Stimulated activated naive CD8-positive, alpha-beta T cell treated with anti-CD3 and anti-CD28 coated beads, Interleukin-15, amount 100 ng/mL, for 72 hours (primary cell): ENCODE data around the gene ALOX15.
"Not testable (repeated sequence)": the region's sequence is repeated elsewhere in the genome, so short reads cannot be mapped to it uniquely, and the experiment has no call there.

Source experiments
- ATAC-seq: fragments of 150-1000 bp; cut with Tn5 transposase; 2 replicates; pipeline ENCODE4 v1.10.0; 2021; ENCODE audit warnings: mild to moderate bottlenecking, moderate library complexity
- DNase-seq, 2 donors: peaks; one replicate each; pipeline ENCODE4 v3.0.0; 2021 to 2022
- H3K27ac Mint-ChIP-seq, 2 donors: one replicate each; pipeline ENCODE4 v1.8.0; 2022; ENCODE audit warnings: mild to moderate bottlenecking in 2 of 2, mixed read lengths in 2 of 2, moderate library complexity in 2 of 2
- H3K27me3 Mint-ChIP-seq: one replicate; pipeline ENCODE4 v1.8.0; 2022; ENCODE audit warnings: mixed read lengths
- H3K4me1 Mint-ChIP-seq: one replicate; pipeline ENCODE4 v1.8.0; 2022; ENCODE audit warnings: mild to moderate bottlenecking, mixed read lengths
- H3K4me3 Mint-ChIP-seq, 2 donors: one replicate each; pipeline ENCODE4 v1.8.0; 2022; ENCODE audit warnings: mild to moderate bottlenecking in 2 of 2, mixed read lengths in 2 of 2, moderate library complexity in 1 of 2
- H3K9me3 Mint-ChIP-seq, 2 donors: one replicate each; pipeline ENCODE4 v1.8.0; 2022; ENCODE audit warnings: mixed read lengths in 2 of 2

Gene ALOX15

DNA sequence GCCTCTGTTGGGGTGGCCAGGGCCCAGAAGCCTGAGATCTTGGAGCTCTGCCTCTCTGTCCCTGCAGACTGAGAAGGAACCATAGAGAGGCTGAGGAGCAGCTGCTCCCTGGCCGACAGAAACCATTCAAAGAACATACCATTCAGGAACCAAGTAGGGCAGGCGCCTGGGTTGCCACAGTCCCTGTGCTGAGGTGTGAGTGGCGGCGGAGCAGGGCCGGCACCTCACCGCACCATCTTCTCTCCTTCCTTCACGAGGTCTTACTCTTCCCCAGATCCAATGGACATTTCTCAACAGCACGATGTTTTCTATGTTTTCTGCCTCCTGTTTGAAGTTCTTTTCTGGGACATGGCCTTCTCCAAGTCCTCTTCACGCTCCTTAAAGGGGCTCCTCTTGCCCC, 22.8 kb upstream of the ALOX15 start:
- Mint-ChIP-seq H3K4me3 (no peak overlapping the region), H3K4me1 (no peaks in the 10 kb centered on the region), H3K27me3 (no peaks in the 10 kb centered on the region), H3K9me3 (no peaks in the 10 kb centered on the region), H3K27ac (no peak overlapping the region)
- DNase-seq (no peak), ATAC-seq (no peak)

DNA sequence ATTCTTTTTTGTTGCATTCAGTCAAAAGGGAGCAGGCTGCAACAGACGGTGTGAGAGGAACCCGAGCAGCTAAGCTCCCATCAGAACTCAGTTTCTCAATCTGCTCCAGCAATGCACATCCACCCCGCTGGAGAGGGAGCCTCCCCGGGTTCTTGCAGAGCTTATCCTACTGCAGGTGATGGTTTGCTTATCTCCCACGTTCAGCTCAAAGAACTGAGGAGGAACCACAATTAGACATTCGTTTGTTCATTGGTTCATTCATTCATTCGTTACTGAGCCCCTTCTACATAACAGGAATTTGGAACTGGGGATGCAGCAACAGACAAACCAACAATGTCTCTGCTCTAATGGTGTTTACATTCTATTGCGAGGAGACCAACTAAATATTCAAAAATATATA, 22.2 kb upstream of the ALOX15 start:
- Mint-ChIP-seq H3K4me3 (no peak overlapping the region), H3K4me1 (peaks cover 3% of the 10 kb centered on the region), H3K27ac (no peak overlapping the region), H3K27me3 (no peaks in the 10 kb centered on the region), H3K9me3 (no peaks in the 10 kb centered on the region)
- no peak for ATAC-seq
- no peak for DNase-seq

- ATAC-seq: peak; percentile 100
- DNase-seq: peak; percentile 58 to 72
- H3K27ac Mint-ChIP-seq: peak overlapping the region; percentile 63 to 77
- peaks cover 20% of the 10 kb centered on the region for H3K4me1 Mint-ChIP-seq
- H3K4me3 Mint-ChIP-seq: no peak overlapping the region
- no peaks in the 10 kb centered on the region for H3K9me3 Mint-ChIP-seq
- no peaks in the 10 kb centered on the region for H3K27me3 Mint-ChIP-seq
Measured at GRCh38 chr17:4658478-4659305, 17.2 kb upstream of the ALOX15 start.

GRCh38 chr17:4657678-4658077, 16.2 kb upstream of the ALOX15 start:
- peak overlapping the region in 1 of 2 donors; percentile 31 for H3K27ac Mint-ChIP-seq
- no peak for ATAC-seq

GRCh38 chr17:4655933-4656332, 14.5 kb upstream of the ALOX15 start:
- not testable (repeated sequence) for H3K4me3 Mint-ChIP-seq, ATAC-seq, H3K9me3 Mint-ChIP-seq, DNase-seq, H3K27ac Mint-ChIP-seq, H3K27me3 Mint-ChIP-seq
- peaks cover 20% of the 10 kb centered on the region for H3K4me1 Mint-ChIP-seq

More at GRCh38 chr17:4657678-4658077, 16.2 kb upstream of the ALOX15 start:
- no peaks in the 10 kb centered on the region for H3K9me3 Mint-ChIP-seq
- no peak for DNase-seq
- no peak overlapping the region for H3K4me3 Mint-ChIP-seq
- peaks cover 20% of the 10 kb centered on the region for H3K4me1 Mint-ChIP-seq
- no peaks in the 10 kb centered on the region for H3K27me3 Mint-ChIP-seq

GRCh38 chr17:4652997-4653396, 11.5 kb upstream of the ALOX15 start:
- no peak overlapping the region for H3K27ac Mint-ChIP-seq
- DNase-seq (no peak), ATAC-seq (no peak)
- H3K4me1 Mint-ChIP-seq: peaks cover 9% of the 10 kb centered on the region
- H3K9me3 Mint-ChIP-seq: no peaks in the 10 kb centered on the region
- no peak overlapping the region for H3K4me3 Mint-ChIP-seq
- H3K27me3 Mint-ChIP-seq: peaks cover 23% of the 10 kb centered on the region

DNA sequence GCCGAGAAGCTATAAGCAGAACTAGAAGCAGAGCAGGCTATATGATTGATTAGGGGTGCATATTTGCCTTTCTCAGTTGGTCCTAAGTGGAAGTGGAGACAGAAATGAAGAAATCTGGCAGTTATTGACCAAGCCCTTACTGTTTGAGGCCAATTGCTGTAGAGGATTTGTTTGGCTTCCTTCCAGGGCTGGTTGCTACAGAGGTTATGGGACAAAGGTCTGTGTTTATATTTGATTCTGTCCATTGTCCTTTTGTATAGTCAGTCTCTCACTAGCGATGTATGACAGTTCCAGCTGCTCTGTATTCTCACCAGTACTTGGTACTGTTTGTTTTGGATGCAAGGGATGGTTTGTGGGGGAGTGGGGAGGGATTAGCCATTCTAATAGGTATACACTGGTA, 7.3 kb upstream of the ALOX15 start:
- Mint-ChIP-seq H3K4me3 (no peak overlapping the region), H3K27me3 (peaks cover 55% of the 10 kb centered on the region), H3K9me3 (no peaks in the 10 kb centered on the region), H3K27ac (no peak overlapping the region), H3K4me1 (no peaks in the 10 kb centered on the region)
- DNase-seq (no peak), ATAC-seq (no peak)

GRCh38 chr17:4645642-4646041, 4.2 kb upstream of the ALOX15 start:
- no peak for ATAC-seq

GRCh38 chr17:4643676-4644075, 2.2 kb upstream of the ALOX15 start:
- H3K27me3 Mint-ChIP-seq: peaks cover 85% of the 10 kb centered on the region

More at GRCh38 chr17:4645642-4646041, 4.2 kb upstream of the ALOX15 start:
- H3K4me3 Mint-ChIP-seq: no peak overlapping the region
- no peaks in the 10 kb centered on the region for H3K9me3 Mint-ChIP-seq
- H3K27ac Mint-ChIP-seq: no peak overlapping the region
- peaks cover 14% of the 10 kb centered on the region for H3K4me1 Mint-ChIP-seq
- H3K27me3 Mint-ChIP-seq: peaks cover 77% of the 10 kb centered on the region
- no peak for DNase-seq

DNA sequence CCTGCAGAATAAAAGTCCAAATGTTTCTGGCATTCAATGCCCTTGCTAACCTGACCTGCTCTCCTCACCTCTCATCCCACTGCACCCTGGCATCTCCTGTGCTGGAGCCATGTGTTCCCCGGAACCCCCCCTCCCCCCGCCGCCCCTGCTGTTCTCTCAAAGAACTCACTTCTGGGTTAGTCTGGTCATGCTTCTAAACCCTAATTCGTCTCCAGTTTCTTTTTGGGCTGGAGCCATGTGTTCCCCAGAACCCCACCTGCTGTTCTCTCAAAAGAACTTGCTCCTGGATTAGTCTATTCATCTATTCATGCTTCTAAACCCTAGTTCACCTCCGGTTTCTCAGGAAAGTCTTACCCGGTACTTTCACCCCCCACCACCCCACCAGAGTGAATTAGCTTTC, 808 bp upstream of the ALOX15 start:
- no peak overlapping the region for H3K4me3 Mint-ChIP-seq
- ATAC-seq: no peak
- peaks cover 90% of the 10 kb centered on the region for H3K27me3 Mint-ChIP-seq
- DNase-seq: no peak
- no peaks in the 10 kb centered on the region for H3K9me3 Mint-ChIP-seq
- peaks cover 22% of the 10 kb centered on the region for H3K4me1 Mint-ChIP-seq
- no peak overlapping the region for H3K27ac Mint-ChIP-seq

More at GRCh38 chr17:4643676-4644075, 2.2 kb upstream of the ALOX15 start:
- DNase-seq (no peak), ATAC-seq (no peak)
- Mint-ChIP-seq H3K4me3 (no peak overlapping the region), H3K9me3 (no peaks in the 10 kb centered on the region), H3K27ac (no peak overlapping the region), H3K4me1 (peaks cover 22% of the 10 kb centered on the region)

DNA sequence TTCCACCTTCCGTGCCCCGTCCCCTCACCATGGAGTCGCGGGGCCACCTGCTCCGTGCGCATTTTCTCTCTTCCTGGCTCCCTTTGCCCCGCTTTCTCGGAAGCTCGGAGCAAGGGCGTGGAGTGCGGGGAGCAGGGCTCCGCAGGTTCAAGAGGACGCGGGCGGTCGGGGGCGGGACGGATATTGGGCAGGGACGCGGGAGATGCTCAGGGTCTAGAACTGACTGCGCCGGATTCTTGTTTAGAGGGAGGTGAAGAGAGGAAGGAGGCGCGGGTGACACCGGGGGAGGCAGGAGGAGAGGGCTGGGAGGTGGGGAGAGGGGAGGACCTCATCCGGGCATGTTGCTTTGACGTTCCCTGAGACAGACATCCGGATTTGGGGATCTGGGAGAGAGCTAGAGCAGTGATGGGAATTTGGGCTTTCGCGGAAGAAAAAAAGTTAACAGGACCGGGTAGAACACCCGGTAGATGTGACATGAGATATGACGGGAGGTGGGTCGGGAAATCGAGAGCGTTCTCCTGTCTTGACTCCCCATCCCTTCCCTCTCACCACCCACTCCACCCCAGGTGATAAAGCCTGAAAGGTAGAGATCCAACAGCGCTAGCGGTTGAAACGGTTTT, 799 bp downstream of the ALOX15 start:
- H3K9me3 Mint-ChIP-seq, H3K27ac Mint-ChIP-seq: not testable (repeated sequence)
- DNase-seq: peak in 1 of 2 donors; percentile 37
- H3K4me1 Mint-ChIP-seq: peaks cover 35% of the 10 kb centered on the region
- H3K4me3 Mint-ChIP-seq: peak overlapping the region; percentile 7 to 48
- peaks cover 96% of the 10 kb centered on the region for H3K27me3 Mint-ChIP-seq
- peak; percentile 75 for ATAC-seq

- peaks cover 37% of the 10 kb centered on the region for H3K4me1 Mint-ChIP-seq
- ATAC-seq (peak; percentile 78), DNase-seq (peak; percentile 25 to 47)
- not testable (repeated sequence) for H3K9me3 Mint-ChIP-seq
- peak overlapping the region in 1 of 2 donors; percentile 79 for H3K27ac Mint-ChIP-seq
- peak overlapping the region; percentile 71 to 82 for H3K4me3 Mint-ChIP-seq
- H3K27me3 Mint-ChIP-seq: peaks cover 96% of the 10 kb centered on the region
Measured at GRCh38 chr17:4639301-4640059, 2.0 kb downstream of the ALOX15 start.

DNA sequence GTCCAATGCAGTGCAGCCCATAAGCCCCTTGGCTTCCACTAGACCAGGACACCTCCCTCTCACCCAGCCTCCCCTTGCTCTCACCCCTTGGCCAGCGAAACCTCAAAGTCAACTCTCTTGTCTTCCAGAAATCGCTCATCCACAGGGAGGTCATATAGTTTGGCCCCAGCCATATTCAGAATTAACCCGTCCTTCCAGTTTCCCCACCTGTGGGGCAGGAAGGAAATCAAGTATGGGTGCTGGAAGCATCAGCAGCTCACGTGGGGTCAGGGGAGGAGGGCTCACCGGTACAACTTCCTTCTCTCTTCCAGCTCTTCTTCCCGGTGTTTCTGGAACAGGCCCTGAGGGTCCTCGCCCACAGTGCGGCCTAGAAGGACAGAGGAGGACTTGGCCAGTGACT, 2.7 kb downstream of the ALOX15 start:
- not testable (repeated sequence) for DNase-seq, H3K27ac Mint-ChIP-seq, H3K4me3 Mint-ChIP-seq, H3K9me3 Mint-ChIP-seq, ATAC-seq
- peaks cover 92% of the 10 kb centered on the region for H3K27me3 Mint-ChIP-seq
- H3K4me1 Mint-ChIP-seq: peaks cover 37% of the 10 kb centered on the region

DNA sequence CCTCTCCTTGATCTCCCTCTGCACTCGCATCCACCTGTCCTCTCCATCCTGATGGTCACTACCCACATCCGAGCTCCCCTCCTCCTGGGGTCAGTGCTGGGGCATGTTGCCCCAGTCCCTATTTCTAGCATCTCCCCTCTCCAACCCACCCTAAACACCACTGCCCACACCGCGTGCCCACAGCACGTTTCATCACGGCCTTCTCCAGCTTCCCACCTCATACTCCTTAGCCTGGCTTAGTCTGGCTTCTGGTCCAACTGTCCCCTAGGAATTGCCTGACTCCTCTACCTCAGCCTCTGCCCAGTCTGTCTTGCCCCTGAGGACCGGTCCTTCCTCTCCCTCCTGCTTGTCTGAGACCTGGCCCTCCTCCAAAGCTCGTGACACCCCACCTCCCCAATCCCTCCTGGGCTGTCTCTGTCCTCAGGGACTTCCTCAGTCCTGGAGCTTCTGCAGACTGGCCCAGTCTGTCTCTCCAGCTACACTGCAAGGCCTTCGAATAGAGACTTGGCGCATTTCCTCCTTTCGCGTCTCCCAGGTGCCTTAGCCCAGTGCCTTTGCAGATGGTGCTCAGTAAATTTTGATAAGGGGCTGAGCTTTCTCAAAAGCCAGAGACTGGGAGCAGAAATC, 4.9 kb downstream of the ALOX15 start:
- DNase-seq (no peak), ATAC-seq (no peak)
- Mint-ChIP-seq H3K27me3 (peaks cover 91% of the 10 kb centered on the region), H3K4me1 (peaks cover 32% of the 10 kb centered on the region), H3K4me3 (no peak overlapping the region), H3K9me3 (no peaks in the 10 kb centered on the region), H3K27ac (no peak overlapping the region)

- ATAC-seq: no peak
- peaks cover 84% of the 10 kb centered on the region for H3K27me3 Mint-ChIP-seq
- H3K4me3 Mint-ChIP-seq: no peak overlapping the region
- peaks cover 26% of the 10 kb centered on the region for H3K4me1 Mint-ChIP-seq
- H3K9me3 Mint-ChIP-seq: no peaks in the 10 kb centered on the region
- DNase-seq: no peak
- no peak overlapping the region for H3K27ac Mint-ChIP-seq
Measured at GRCh38 chr17:4635823-4636375, 5.6 kb downstream of the ALOX15 start.
